HG03469 (cell line): ENCODE results near the gene FKBP9.
"Not testable (repeated sequence)": the region's sequence is repeated elsewhere in the genome, so short reads cannot be mapped to it uniquely, and the experiment has no call there.

Source experiments
- ATAC-seq: cut with Tn5 transposase; IDR thresholded peaks from one replicate; pipeline ENCODE4 v1.9.1; 2021; ENCODE audit warnings: mild to moderate bottlenecking, moderate library complexity, moderate number of reproducible peaks; ENCODE audit not compliant: unreplicated experiment

Gene FKBP9

DNA sequence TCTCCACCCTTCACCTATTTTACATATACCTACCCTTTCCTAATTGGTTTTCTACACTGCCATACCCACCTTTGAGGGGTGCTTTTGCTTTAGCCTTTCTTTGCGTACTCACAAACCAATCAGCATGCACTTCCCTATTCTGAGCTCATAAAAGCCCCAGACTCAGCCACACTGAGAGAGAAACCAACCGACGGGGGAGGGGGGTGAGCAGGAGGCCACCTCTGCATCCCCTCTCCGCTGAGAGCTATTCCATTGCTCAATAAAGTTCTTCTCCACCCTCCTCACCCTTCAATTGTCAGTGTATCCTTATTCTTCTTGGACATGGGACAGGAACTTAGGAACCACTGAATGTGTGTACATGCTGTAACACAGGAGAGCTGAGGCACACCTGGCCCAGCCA, 9.0 kb upstream of the FKBP9 start:
- ATAC-seq: no peak

GRCh38 chr7:32952876-32953275, 4.4 kb upstream of the FKBP9 start:
- ATAC-seq: no peak

GRCh38 chr7:32958046-32959025, 1.1 kb downstream of the FKBP9 start:
- no peak for ATAC-seq

DNA sequence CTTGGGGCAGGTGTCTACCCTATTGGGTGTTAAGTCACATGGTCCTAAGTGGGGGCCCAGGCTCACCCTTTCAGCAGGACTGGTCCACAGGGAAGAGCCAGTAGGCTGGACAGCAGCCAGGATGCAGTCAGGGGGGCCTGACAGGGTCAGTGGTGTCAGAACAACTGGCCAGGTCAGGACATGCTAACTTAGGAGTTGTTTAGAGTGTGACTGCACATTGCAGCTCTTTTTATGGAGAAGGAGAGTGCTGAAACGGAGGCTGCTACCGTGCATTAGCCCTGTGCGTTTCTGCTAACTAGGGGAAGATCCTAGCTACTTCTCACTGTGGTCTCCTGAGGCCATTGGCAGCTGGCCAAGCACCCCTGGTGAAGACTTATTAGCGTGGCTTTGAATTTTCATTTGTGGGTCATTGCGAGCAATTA, 6.7 kb downstream of the FKBP9 start:
- ATAC-seq: not testable (repeated sequence)

GRCh38 chr7:32964461-32965159, 7.4 kb downstream of the FKBP9 start:
- peak; percentile 95 for ATAC-seq

DNA sequence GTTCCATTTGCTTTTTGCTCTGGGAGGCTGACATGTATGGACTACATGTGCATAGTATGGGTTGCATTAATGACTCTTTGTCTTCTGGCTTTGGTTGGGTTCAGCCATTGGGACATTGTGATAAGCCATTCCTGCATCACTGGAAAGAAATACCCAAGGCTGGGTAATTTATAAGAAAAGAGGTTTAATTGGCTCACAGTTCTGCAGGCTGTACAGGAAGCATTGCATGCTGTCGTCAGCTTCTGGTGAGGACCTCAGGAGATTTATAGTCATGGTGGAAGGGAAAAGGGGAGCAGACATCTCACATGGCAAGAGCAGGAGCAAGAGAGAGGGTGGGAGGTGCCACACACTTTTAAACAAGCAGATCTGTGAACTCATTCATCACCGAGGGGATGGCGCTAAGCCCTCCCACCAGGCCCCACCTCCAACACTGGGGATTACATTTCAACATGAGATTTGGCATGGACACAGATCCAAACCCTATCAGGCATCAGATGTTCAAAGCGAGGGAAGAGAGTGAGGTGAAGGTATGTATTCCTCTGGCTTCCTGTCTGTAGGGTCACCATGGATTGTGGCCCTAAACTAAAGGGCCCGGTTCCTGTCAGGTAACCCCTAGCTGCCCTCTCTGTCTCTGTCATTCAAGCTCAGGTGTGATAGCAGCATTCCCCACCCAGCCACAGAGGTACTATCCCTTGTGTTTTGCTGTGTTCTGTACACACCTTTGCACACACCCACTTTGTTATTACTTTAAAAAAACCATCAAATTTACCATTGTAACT, 9.4 kb downstream of the FKBP9 start:
- not testable (repeated sequence) for ATAC-seq

GRCh38 chr7:32967268-32967582, 10.0 kb downstream of the FKBP9 start:
- not testable (repeated sequence) for ATAC-seq

GRCh38 chr7:32971967-32972366, 14.7 kb downstream of the FKBP9 start:
- not testable (repeated sequence) for ATAC-seq

DNA sequence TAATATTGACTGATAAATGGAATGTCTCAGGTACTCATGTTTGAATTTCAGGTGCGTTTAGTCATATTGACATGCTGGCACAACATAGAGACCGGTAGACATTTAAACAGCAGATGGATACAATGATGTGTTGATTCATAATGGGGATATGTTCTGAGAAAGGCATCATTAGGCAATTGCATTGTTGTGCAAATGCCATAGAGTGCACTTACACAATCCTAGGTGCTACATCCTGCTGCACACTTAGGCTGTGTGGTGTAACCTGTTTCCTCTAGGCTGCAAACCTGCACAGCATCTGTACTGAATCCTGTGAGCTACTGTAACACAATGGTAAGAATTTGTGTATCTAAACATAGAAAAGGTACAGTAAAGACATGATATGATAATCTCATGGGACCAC, 19.9 kb downstream of the FKBP9 start:
- ATAC-seq: not testable (repeated sequence)

- not testable (repeated sequence) for ATAC-seq
Measured at GRCh38 chr7:32979246-32979645, 22.0 kb downstream of the FKBP9 start.

- not testable (repeated sequence) for ATAC-seq
Measured at GRCh38 chr7:32979902-32980301, 22.7 kb downstream of the FKBP9 start.

DNA sequence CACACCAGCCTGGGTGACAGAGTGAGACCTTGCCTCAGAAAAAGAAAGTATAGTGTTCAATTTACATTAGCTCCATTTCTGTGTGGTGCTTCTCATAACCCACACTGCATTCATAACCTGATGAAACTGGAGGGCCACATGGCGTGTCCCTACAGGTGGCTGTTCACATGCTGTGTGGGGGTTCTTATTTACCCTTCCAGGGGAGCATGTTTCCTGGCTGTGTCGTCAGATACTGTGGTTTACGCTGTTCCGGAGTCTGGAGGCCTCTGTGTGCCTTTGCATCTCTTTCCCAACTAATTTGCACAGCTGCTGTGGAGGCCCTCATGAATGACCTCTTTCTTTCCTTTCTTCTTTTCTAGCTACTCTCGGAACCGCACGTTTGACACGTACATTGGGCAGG, 30.9 kb downstream of the FKBP9 start:
- not testable (repeated sequence) for ATAC-seq

DNA sequence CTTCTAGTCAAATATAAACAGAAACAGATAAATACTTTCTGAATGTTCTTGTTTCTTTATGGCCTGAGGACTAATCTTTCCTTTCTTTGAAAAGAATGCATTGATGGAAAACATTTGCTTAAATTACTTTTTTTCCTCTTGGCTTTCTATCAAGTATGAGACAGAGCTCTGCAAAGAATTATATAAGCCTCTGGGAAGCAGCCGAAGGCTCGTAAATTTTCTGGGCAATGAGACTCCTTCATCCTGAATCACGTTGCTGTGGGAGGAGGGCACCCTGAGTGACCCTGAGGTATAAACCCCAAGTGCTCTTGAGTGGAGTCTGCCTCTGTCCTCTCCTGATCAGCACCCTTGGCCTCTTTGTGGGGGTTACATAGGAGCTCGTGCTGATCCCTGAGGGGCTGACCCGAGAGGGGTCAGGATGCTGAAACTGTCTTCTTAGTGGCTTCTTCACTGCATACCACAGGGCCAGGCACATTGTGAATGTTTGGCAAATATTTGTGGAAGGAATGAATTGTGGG, 33.9 kb downstream of the FKBP9 start:
- ATAC-seq: not testable (repeated sequence)

GRCh38 chr7:32991975-32992700, 34.9 kb downstream of the FKBP9 start:
- ATAC-seq: not testable (repeated sequence)

- not testable (repeated sequence) for ATAC-seq
Measured at GRCh38 chr7:32992750-32993149, 35.5 kb downstream of the FKBP9 start.

- not testable (repeated sequence) for ATAC-seq
Measured at GRCh38 chr7:32997956-32998355, 40.7 kb downstream of the FKBP9 start.

- not testable (repeated sequence) for ATAC-seq
Measured at GRCh38 chr7:32998361-32999171, 41.3 kb downstream of the FKBP9 start.

GRCh38 chr7:32999380-32999779, 42.1 kb downstream of the FKBP9 start:
- ATAC-seq: not testable (repeated sequence)

DNA sequence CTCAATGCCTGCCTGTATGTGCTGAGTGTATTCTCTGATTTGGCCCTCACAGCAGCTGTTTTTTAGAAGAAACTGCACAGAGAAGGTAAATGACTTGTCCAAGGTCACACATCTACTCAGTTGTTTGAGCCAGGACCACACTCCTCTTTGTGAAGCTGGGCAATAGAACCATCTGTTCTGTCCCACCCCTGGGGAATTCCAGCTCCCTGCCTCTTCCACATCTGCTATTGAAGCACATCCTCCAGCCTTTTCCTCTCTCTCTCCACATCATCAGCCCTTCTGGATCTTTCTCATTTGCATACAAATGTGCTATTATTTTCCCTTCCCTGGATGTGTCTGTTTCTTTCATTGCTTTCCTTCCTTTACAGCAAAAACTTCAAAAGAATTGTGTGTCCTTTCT, 45.9 kb downstream of the FKBP9 start:
- not testable (repeated sequence) for ATAC-seq
